ENCODE data around the gene MTA1. TPM values are rescaled to one million over a fixed set of nuclear protein-coding genes. Genes with fewer than 3 reads are reported as not detected.

The MTA1 gene
- total and polyA plus RNA-seq, 2 experiments from 2014 or later = 8.1 to 37.0 TPM

DNA sequence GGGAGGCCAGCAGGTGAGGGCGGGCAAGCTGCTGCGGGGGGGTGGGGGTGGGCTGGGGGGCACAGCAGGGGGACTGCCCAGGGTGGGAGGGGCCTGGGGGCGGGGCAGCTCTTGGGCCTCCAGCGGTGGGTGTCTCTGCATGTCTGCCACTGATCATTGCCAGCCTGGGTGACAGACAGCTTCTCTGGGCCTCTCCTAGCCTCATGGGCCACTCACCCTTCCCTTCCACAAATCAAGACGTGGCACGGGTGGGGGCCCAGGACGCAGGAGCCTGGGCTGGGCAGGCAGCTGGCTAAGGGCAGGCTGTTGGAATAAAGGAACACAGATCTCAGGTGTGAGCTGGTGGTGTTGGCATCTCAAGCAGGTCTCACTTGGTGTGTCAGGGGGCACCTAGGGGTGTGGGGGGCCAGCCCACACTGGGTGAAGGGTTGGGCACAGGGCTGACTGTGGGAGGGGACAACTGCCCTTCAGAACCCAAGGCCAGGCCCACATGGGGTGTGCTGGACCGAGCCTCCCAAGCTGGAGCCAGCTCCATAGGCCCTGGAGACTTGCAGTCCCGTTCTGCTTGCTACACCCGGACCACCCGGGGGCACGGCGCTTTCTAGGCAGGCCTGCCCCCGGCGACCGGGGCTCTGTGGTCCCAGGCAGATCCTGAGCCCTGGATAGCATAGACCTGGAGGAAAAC lies 74.4 kb downstream of the MTA1 start:
- Histone ChIP-seq H3K79me2 (ENCODE audit: insufficient read depth) (no peaks in the 10 kb centered on the region), H3K9me2 (ENCODE audit: insufficient read depth) (no peaks in the 10 kb centered on the region), H4K20me1 (ENCODE audit: insufficient read depth) (no peaks in the 10 kb centered on the region), H3K27me3 (replicated peaks; ENCODE audit: insufficient read depth) (no peaks in the 10 kb centered on the region), H3F3A (ENCODE audit: insufficient read depth) (no peaks in the 10 kb centered on the region), H3K27ac (no peak overlapping the region), H3K9me3 (ENCODE audit: low read depth) (no peaks in the 10 kb centered on the region), H3K4me3 (no peak overlapping the region), H2AFZ (no peak overlapping the region), H3K4me2 (ENCODE audit: unreplicated experiment) (no peak overlapping the region), H3K36me3 (ENCODE audit: low read depth) (no peaks in the 10 kb centered on the region), H3K4me1 (ENCODE audit: insufficient read depth) (peaks cover 4% of the 10 kb centered on the region; the same call in 1 of the 2 replicates), H3K9ac (no peak overlapping the region)
- no peak for DNase-seq
- whole genome bisulfite sequencing, 2 experiments (ENCODE audit: low coverage in 1 of 2, low lambda C conversion rate in 2 of 2, missing lambda C conversion rate in 2 of 2) = 93 to 97% methylated on average over 13 of the region's 16 CpGs
- TF ChIP-seq EZH2phosphoT487 (IDR thresholded peaks at IDR 0.05; ENCODE audit: insufficient read depth, low read depth) = no peak
- TF ChIP-seq EZH2 (IDR thresholded peaks at IDR 0.05; ENCODE audit: insufficient read depth, poor library complexity, severe bottlenecking) = no peak
- in situ Hi-C loops (cut with MboI) = no loop called here

DNA sequence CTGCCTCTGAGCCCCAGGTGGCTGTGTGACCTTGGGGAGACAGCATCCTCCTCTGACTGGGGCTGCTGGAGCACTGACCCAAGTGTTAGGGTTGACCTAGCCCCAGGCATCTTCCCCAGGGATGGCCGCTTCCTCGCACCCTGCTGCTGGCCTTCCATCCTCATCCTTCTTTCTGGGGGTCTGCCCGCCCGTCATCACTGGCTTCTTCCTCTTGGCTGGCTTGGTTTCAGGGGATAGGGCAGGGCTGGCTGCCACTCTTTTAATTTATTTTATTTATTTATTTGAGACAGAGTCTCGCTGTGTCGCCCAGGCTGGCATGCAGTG lies 74.9 kb downstream of the MTA1 start:
- Histone ChIP-seq H3K27ac (no peak overlapping the region), H3K9me3 (ENCODE audit: low read depth) (no peaks in the 10 kb centered on the region), H3K9ac (no peak overlapping the region), H3K4me2 (ENCODE audit: unreplicated experiment) (no peak overlapping the region), H3K79me2 (ENCODE audit: insufficient read depth) (no peaks in the 10 kb centered on the region), H3K27me3 (replicated peaks; ENCODE audit: insufficient read depth) (no peaks in the 10 kb centered on the region), H3K9me2 (ENCODE audit: insufficient read depth) (no peaks in the 10 kb centered on the region), H3K36me3 (ENCODE audit: low read depth) (no peaks in the 10 kb centered on the region), H3F3A (ENCODE audit: insufficient read depth) (no peaks in the 10 kb centered on the region), H3K4me3 (no peak overlapping the region), H4K20me1 (ENCODE audit: insufficient read depth) (no peaks in the 10 kb centered on the region), H3K4me1 (ENCODE audit: insufficient read depth) (no peaks in the 10 kb centered on the region), H2AFZ (no peak overlapping the region)
- WGBS, 2 experiments (ENCODE audit: low coverage in 1 of 2, low lambda C conversion rate in 2 of 2, missing lambda C conversion rate in 2 of 2) = 92 to 93% methylated on average over 6 of the region's 6 CpGs
- TF ChIP-seq EZH2phosphoT487 (IDR thresholded peaks at IDR 0.05; ENCODE audit: insufficient read depth, low read depth) (no peak), EZH2 (IDR thresholded peaks at IDR 0.05; ENCODE audit: insufficient read depth, poor library complexity, severe bottlenecking) (no peak)
- DNase-seq = no peak
- in situ Hi-C loops (cut with MboI) = no loop called here

DNA sequence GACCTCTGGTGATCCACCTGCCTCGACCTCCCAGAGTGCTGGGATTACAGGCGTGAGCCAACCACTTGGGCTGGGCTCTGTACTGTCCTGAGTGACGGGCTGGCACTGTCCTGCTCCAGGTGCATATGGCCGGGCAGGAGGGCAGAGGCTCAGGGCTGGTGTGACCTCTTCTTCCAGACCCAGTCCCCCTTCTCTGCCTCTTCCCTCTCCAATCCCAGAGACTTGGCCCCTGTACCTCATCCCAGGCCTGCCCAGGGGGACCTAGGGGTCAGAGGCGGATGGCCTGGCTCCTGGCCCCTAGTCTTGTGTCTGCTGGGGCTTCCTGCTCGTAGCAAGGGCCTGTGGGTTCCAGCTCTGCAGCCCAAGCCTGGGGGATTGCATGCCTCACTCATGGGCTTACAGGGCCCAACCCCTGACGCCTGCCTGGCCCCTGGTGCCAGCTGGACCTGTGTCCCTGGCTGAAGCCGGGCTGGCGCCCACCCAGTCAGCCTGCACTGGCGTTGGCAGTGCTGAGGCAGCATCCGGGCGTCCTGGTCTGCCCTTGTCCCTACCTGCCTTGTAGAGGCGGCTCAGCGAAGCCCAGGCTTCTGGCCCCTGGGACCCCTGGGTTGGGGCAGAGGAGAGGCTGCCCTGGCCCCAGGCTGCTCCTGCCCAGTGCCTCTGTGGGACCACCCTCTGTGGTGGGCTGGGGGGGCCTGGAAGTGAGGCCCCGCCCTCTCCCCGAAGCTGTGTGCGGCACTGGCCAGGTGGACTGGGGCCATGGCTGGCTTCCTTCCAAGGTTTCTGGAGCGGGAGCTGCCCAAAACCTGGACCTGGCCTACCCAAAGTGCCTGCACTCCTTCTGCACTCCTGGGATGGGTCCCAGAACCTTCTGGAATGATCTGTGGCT lies 75.7 kb downstream of the MTA1 start:
- H3K9me2 ChIP-seq (ENCODE audit: insufficient read depth) = no peaks in the 10 kb centered on the region
- H3K79me2 ChIP-seq (ENCODE audit: insufficient read depth) = no peaks in the 10 kb centered on the region
- DNase-seq = no peak
- no peak overlapping the region for H3K9ac ChIP-seq
- WGBS, 2 experiments (ENCODE audit: low coverage in 1 of 2, low lambda C conversion rate in 2 of 2, missing lambda C conversion rate in 2 of 2) = 67 to 72% methylated on average over 18 of the region's 18 CpGs
- no peak for TF ChIP-seq EZH2phosphoT487 (IDR thresholded peaks at IDR 0.05; ENCODE audit: insufficient read depth, low read depth)
- TF ChIP-seq EZH2 (IDR thresholded peaks at IDR 0.05; ENCODE audit: insufficient read depth, poor library complexity, severe bottlenecking) = no peak
- H3K36me3 ChIP-seq (ENCODE audit: low read depth) = no peaks in the 10 kb centered on the region
- H3F3A ChIP-seq (ENCODE audit: insufficient read depth) = no peaks in the 10 kb centered on the region
- H3K27me3 ChIP-seq (replicated peaks; ENCODE audit: insufficient read depth) = no peaks in the 10 kb centered on the region
- no peak overlapping the region for H2AFZ ChIP-seq
- no peaks in the 10 kb centered on the region for H4K20me1 ChIP-seq (ENCODE audit: insufficient read depth)
- in situ Hi-C loops (cut with MboI) = no loop called here
- no peak overlapping the region for H3K4me3 ChIP-seq
- H3K4me1 ChIP-seq (ENCODE audit: insufficient read depth) = no peaks in the 10 kb centered on the region
- H3K27ac ChIP-seq = no peak overlapping the region
- no peaks in the 10 kb centered on the region for H3K9me3 ChIP-seq (ENCODE audit: low read depth)
- no peak overlapping the region for H3K4me2 ChIP-seq (ENCODE audit: unreplicated experiment)

DNA sequence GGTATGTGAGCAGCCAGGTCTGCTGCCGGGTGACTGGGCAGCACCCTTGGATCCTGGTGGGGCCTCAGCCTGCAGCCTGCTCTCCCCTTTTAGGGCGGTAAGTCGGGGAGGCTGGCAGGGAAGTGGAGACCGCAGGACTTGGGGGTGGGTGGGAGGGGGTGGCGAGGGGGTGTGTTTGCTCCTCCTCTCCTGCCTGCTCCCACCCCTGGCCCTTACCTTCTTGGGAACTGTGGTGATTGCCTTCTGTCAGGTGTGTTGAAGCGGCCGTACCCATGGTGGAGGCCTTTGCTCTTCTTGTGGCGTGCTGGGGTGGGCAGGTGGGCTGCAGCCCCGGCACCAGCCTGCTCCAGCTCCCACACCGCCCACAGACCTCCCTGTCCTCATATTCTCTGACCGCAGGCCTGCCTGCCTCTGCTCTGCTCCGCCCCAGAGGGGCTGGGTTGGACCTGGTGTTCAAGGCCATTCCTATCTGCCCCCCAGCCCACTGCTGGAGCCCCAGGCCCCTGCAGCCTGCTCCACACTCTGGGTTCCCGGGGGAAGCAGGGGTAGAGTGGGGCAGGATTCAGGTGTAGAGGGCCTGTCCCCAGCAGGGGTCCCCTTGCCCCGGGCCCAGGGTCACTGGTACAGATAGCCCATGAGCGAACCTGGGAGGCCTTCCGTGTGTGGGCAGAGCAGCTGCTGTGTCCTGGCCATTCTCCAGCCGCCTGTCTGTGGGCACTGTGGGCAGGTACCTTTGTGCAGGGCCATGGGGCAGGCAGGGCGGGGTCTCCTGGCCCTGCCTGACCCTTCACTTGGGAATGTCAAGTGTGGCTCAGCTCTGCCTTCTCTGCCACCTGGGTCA lies 76.6 kb downstream of the MTA1 start:
- Histone ChIP-seq H3K4me3 (no peak overlapping the region), H4K20me1 (ENCODE audit: insufficient read depth) (no peaks in the 10 kb centered on the region), H3K9ac (no peak overlapping the region), H3K9me3 (ENCODE audit: low read depth) (no peaks in the 10 kb centered on the region), H3F3A (ENCODE audit: insufficient read depth) (no peaks in the 10 kb centered on the region), H2AFZ (no peak overlapping the region), H3K4me1 (ENCODE audit: insufficient read depth) (no peaks in the 10 kb centered on the region), H3K4me2 (ENCODE audit: unreplicated experiment) (no peak overlapping the region), H3K27me3 (replicated peaks; ENCODE audit: insufficient read depth) (no peaks in the 10 kb centered on the region), H3K27ac (no peak overlapping the region), H3K9me2 (ENCODE audit: insufficient read depth) (no peaks in the 10 kb centered on the region), H3K36me3 (ENCODE audit: low read depth) (no peaks in the 10 kb centered on the region), H3K79me2 (ENCODE audit: insufficient read depth) (no peaks in the 10 kb centered on the region)
- TF ChIP-seq EZH2phosphoT487 (IDR thresholded peaks at IDR 0.05; ENCODE audit: insufficient read depth, low read depth) = no peak
- no peak for TF ChIP-seq EZH2 (IDR thresholded peaks at IDR 0.05; ENCODE audit: insufficient read depth, poor library complexity, severe bottlenecking)
- DNase-seq = no peak
- in situ Hi-C loops (cut with MboI) = no loop called here
- 91 to 92% methylated on average over 14 to 18 of the region's 18 CpGs for WGBS, 2 experiments (ENCODE audit: low coverage in 1 of 2, low lambda C conversion rate in 2 of 2, missing lambda C conversion rate in 2 of 2)
